DOHH2 (cell line): ENCODE measurements around the gene ADRA2A.

Experiments used
- H3F3A ChIP-seq: fragments of 200-600 bp; sonication (generic), shearing (Covaris generic); 2 replicates; pipeline ENCODE4 v1.6.0; 2016; ENCODE audit warnings: antibody characterized with exemption, mild to moderate bottlenecking; ENCODE audit not compliant: control insufficient read depth, insufficient read depth
- H3K27ac ChIP-seq: fragments of 200-600 bp; sonication (generic); 2 replicates; pipeline ENCODE4 v1.5.1; 2014; ENCODE audit warnings: low read depth, mild to moderate bottlenecking, low read length, moderate library complexity
- H3K27me3 ChIP-seq: fragments of 200-600 bp; sonication (generic); 2 replicates; pipeline ENCODE4 v1.6.1; 2014; ENCODE audit warnings: mild to moderate bottlenecking, low read length, mixed read lengths; ENCODE audit not compliant: control insufficient read depth
- H3K36me3 ChIP-seq: fragments of 200-600 bp; sonication (generic); 2 replicates; pipeline ENCODE4 v1.6.1; 2014; ENCODE audit warnings: mild to moderate bottlenecking, low read length, moderate library complexity, mixed read lengths; ENCODE audit not compliant: control insufficient read depth
- H3K4me1 ChIP-seq: fragments of 200-600 bp; sonication (generic); 2 replicates; pipeline ENCODE4 v1.6.1; 2014; ENCODE audit warnings: mild to moderate bottlenecking, low read length, mixed read lengths; ENCODE audit not compliant: control insufficient read depth
- H3K4me2 ChIP-seq: fragments of 200-600 bp; sonication (generic); 2 replicates; pipeline ENCODE4 v1.6.0; 2014; ENCODE audit warnings: mild to moderate bottlenecking, low read length, moderate library complexity
- H3K4me3 ChIP-seq: fragments of 200-600 bp; sonication (generic); 2 replicates; pipeline ENCODE4 v1.5.1; 2014; ENCODE audit warnings: mild to moderate bottlenecking, low read length, mixed read lengths
- H3K79me2 ChIP-seq: fragments of 200-600 bp; sonication (generic); 2 replicates; pipeline ENCODE4 v1.6.1; 2014; ENCODE audit warnings: mild to moderate bottlenecking, low read length, mixed read lengths; ENCODE audit not compliant: control insufficient read depth
- H3K9me2 ChIP-seq: fragments of 200-600 bp; sonication (generic); replicated peaks from 2 replicates; pipeline ENCODE4 v1.6.1; 2014; ENCODE audit warnings: mild to moderate bottlenecking, low read length, mixed read lengths; ENCODE audit not compliant: control insufficient read depth
- H3K9me3 ChIP-seq: fragments of 200-600 bp; sonication (generic); 2 replicates; pipeline ENCODE4 v1.6.1; 2014; ENCODE audit warnings: antibody characterized with exemption, low read length, mixed read lengths; ENCODE audit not compliant: control insufficient read depth, insufficient read depth
- H4K20me1 ChIP-seq: fragments of 200-600 bp; sonication (generic); 2 replicates; pipeline ENCODE4 v1.6.0; 2014; ENCODE audit warnings: low read depth, mild to moderate bottlenecking, antibody characterized with exemption, low read length, moderate library complexity; ENCODE audit not compliant: control insufficient read depth, insufficient read depth
- EZH2phosphoT487 ChIP-seq: fragments of 200-600 bp; sonication (generic); IDR thresholded peaks from 2 replicates; pipeline ENCODE4 v1.6.1; 2017; ENCODE audit warnings: borderline replicate concordance, mild to moderate bottlenecking, antibody characterized with exemption, low read length, moderate library complexity, mixed read lengths
- TF ChIP-seq, protein P1 (sequence below): fragments of 200-600 bp; sonication (generic); IDR thresholded peaks from one replicate; pipeline ENCODE4 v1.5.1; 2014; ENCODE audit warnings: antibody characterized with exemption, mild to moderate bottlenecking, low read depth, low read length; ENCODE audit not compliant: poor library complexity, severe bottlenecking

The ADRA2A gene

GRCh38 chr10:111117528-111118277 is 40.9 kb downstream of the ADRA2A start:
- TF ChIP-seq, protein P1, sequence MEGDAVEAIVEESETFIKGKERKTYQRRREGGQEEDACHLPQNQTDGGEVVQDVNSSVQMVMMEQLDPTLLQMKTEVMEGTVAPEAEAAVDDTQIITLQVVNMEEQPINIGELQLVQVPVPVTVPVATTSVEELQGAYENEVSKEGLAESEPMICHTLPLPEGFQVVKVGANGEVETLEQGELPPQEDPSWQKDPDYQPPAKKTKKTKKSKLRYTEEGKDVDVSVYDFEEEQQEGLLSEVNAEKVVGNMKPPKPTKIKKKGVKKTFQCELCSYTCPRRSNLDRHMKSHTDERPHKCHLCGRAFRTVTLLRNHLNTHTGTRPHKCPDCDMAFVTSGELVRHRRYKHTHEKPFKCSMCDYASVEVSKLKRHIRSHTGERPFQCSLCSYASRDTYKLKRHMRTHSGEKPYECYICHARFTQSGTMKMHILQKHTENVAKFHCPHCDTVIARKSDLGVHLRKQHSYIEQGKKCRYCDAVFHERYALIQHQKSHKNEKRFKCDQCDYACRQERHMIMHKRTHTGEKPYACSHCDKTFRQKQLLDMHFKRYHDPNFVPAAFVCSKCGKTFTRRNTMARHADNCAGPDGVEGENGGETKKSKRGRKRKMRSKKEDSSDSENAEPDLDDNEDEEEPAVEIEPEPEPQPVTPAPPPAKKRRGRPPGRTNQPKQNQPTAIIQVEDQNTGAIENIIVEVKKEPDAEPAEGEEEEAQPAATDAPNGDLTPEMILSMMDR, result no peak
- no peak for TF ChIP-seq EZH2phosphoT487
- no peaks in the 10 kb centered on the region for H3K9me2 ChIP-seq

GRCh38 chr10:111118758-111119157 is 41.9 kb downstream of the ADRA2A start:
- Histone ChIP-seq H3K27me3 (0 out of 2 replicates have a peak, but pooled peaks cover 8% of the 10 kb centered on the region), H3K27ac (no peak overlapping the region), H4K20me1 (no peaks in the 10 kb centered on the region), H3K4me2 (no peak overlapping the region), H3K79me2 (no peaks in the 10 kb centered on the region), H3F3A (no peaks in the 10 kb centered on the region), H3K4me3 (no peak overlapping the region), H3K9me3 (no peaks in the 10 kb centered on the region), H3K9me2 (no peaks in the 10 kb centered on the region), H3K4me1 (no peaks in the 10 kb centered on the region), H3K36me3 (no peaks in the 10 kb centered on the region)
- TF ChIP-seq EZH2phosphoT487, result no peak
- TF ChIP-seq, protein P1, result no peak

More at GRCh38 chr10:111117528-111118277, 40.9 kb downstream of the ADRA2A start:
- Histone ChIP-seq H3K9me3 (no peaks in the 10 kb centered on the region), H3K27me3 (0 out of 2 replicates have a peak, but pooled peaks cover 8% of the 10 kb centered on the region), H3K27ac (no peak overlapping the region), H3K79me2 (no peaks in the 10 kb centered on the region), H3K4me1 (no peaks in the 10 kb centered on the region), H3K4me2 (no peak overlapping the region), H3K4me3 (no peak overlapping the region), H4K20me1 (no peaks in the 10 kb centered on the region), H3F3A (no peaks in the 10 kb centered on the region), H3K36me3 (no peaks in the 10 kb centered on the region)

DNA sequence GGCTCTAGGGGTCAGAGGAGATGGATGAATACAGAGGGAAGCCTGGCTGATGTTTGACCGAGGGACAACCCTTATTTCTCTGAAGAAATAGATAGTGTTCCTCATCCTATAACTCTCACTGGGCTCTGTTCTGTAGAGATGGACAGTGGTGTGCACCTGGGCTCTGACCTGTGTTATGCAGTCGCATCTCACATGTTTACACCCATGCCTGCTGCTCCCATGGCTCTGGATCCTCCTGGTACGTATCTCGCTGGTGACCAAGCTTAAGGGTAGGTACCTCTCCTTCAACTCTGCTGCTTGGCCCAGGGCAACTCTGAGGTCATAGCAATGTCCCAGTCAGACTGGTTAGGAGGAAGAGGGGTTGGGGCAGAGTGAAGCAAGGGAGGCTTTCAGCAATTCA is 42.8 kb downstream of the ADRA2A start:
- no peaks in the 10 kb centered on the region for H3K4me1 ChIP-seq
- H3K4me3 ChIP-seq, result no peak overlapping the region
- no peaks in the 10 kb centered on the region for H3K9me2 ChIP-seq
- H3F3A ChIP-seq, result no peaks in the 10 kb centered on the region
- no peaks in the 10 kb centered on the region for H3K79me2 ChIP-seq
- H3K36me3 ChIP-seq, result no peaks in the 10 kb centered on the region
- no peak for TF ChIP-seq EZH2phosphoT487
- TF ChIP-seq, protein P1, result no peak
- H3K4me2 ChIP-seq, result no peak overlapping the region
- H3K9me3 ChIP-seq, result no peaks in the 10 kb centered on the region
- H3K27me3 ChIP-seq, result 0 out of 2 replicates have a peak, but pooled peaks cover 8% of the 10 kb centered on the region
- H4K20me1 ChIP-seq, result no peaks in the 10 kb centered on the region
- H3K27ac ChIP-seq, result no peak overlapping the region
